Measurements from ENCODE around the gene RDH12.
A peak's percentile ranks its signal among the peaks of the same experiment; 100 is the strongest.

Gene RDH12

GRCh38 chr14:67757175-67757574, 55.5 kb downstream of the RDH12 start:
- no peak for DNase-seq

DNA sequence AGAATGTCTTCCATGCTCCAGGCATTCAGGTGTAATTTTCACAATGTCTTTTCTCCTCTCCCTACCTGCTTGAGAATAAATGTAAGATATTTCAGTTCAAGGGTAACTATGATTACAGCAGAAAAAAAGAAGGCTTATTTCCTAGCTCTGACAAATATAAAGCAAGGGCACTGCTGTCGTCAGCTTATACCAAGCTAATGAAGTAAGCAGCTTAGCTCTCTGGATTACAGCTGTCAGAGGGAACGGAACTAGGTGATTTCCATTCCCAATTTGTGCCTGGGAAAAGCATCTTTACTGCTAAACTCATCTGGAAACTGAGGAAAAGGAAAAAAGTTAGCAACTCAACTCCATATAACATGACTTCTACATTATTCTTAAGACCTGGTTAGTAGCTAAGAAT, 58.2 kb downstream of the RDH12 start:
- DNase-seq = no peak

GRCh38 chr14:67762051-67762450, 60.4 kb downstream of the RDH12 start:
- no peak for DNase-seq

- DNase-seq = peak; percentile 17
Measured at GRCh38 chr14:67763158-67763822, 61.6 kb downstream of the RDH12 start.

GRCh38 chr14:67764496-67764895, 62.8 kb downstream of the RDH12 start:
- no peak for DNase-seq

GRCh38 chr14:67765192-67765834, 63.6 kb downstream of the RDH12 start:
- DNase-seq = no peak

- DNase-seq = no peak
Measured at GRCh38 chr14:67766035-67766680, 64.5 kb downstream of the RDH12 start.

- DNase-seq = no peak
Measured at GRCh38 chr14:67768219-67768618, 66.5 kb downstream of the RDH12 start.

- no peak for DNase-seq
Measured at GRCh38 chr14:67773844-67774377, 72.2 kb downstream of the RDH12 start.

- no peak for DNase-seq
Measured at GRCh38 chr14:67776653-67777322, 75.1 kb downstream of the RDH12 start.

DNA sequence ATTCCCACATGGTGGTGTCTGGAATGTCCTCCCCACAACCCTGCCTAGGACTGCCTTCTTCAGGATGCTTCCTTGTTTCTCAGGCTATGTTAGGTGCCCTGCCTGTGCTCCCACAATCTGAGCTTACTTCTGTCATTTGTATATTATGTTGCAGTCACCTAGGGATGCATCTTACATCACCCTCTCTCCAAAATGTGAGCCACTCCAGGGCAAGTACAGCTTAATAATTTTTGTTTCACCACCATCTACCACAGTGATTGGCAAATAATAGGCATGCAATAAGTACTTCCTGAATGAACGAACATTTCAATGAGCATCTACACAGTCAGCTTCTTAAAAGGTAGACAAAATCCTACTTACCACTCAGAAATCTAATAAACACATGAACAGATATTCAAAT, 77.1 kb downstream of the RDH12 start:
- DNase-seq = no peak

DNA sequence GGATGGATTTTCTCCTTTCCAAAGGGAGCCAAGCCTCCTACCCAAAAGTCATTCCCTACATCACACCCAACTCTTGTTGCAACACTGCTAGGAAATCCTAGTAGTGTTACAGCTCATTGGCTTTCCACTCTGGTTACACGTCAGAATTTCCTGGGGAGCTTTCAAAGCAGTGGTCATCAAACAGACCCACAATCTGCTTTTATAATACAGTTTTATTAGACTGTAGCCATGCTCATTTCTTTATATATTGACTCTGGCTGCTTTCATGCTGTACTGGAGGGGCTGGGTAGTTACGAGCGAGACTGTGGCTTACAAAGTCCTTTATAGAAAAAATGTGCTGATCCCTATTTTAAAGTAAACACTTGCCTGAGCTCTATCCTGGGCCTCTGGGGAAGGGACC, 80.4 kb downstream of the RDH12 start:
- no peak for DNase-seq
